ENCODE measurements around the gene DNAH10.

Gene DNAH10

DNA sequence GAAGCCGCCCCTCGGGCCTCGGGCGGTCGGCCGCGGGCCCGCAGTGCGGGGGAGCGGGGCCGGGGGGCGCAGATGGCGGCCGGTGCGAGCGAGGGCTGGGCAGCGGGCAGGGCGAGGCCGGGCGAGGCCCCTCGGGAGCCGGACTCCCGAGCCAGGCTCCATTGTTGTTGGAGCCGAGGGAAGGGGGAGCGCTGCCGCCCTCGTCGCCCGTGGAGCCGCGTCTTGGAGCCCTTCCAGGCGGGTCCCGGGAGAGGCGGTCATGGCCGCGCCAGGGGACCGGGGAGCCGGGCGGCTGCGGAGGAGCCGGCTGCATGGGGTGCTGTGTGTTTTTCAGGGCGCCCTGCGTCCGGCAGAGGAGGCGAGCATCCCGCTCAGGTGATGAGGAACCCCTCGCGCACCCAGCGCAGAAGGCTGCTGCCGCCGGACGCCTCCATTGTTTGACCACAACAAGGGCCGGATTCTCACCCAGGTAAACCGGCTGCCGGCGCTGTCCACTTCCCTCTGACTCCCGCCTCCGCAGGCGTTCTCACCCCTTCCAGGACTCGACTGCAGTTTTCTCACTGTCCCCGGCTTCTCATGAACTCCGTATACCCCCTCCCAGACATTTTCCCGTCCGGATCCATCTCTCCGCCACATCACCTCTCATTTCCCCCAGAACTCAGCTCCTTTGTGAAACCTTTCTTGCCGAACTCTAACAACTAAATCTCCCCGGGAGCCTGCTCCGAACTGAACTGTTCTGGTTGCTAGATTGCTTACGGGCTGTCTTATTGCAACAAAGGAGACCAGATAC lies 211.6 kb downstream of the DNAH10 start:
- peak; percentile 56 for DNase-seq (ENCODE audit: low spot score)

GRCh38 chr12:123976227-123976826 lies 214.2 kb downstream of the DNAH10 start:
- no peak for DNase-seq (ENCODE audit: low spot score)

- DNase-seq (ENCODE audit: low spot score) = no peak
Measured at GRCh38 chr12:123979566-123979965, 217.5 kb downstream of the DNAH10 start.

- no peak for DNase-seq (ENCODE audit: low spot score)
Measured at GRCh38 chr12:123982269-123982668, 220.2 kb downstream of the DNAH10 start.

GRCh38 chr12:123983822-123984485 lies 221.9 kb downstream of the DNAH10 start:
- DNase-seq (ENCODE audit: low spot score) = peak; percentile 77

DNA sequence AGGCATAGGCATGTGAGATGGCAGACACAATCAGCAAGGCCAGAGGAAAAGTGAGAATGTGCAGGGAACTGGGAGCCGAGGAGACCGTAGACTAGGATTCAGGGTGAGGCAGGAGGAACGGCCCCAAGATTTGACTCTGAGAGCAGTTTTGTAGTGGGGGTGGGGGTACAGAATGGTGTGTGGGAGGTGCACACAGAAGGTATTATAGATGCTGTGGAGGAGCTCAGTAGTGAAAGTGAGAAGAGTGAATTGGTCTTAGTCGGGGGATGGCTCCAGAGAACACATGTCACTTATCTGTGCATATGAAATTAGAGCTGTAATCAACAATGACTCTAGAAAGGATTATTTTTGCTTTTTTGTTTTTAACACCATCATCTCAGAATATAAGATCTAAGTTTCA lies 222.8 kb downstream of the DNAH10 start:
- no peak for DNase-seq (ENCODE audit: low spot score)
